HEK293 (cell line): ENCODE results near the gene NENF.

ENCODE experiments used
- CTCF ChIA-PET: fragments of 350-600 bp; formaldehyde crosslinking; extraction: SDS; loops from one replicate; lab custom pipeline; 2021; ENCODE audit warnings: antibody characterized with exemption; lab: Yijun Ruan, JAX
- POLR2A ChIA-PET: fragments of 300-600 bp; formaldehyde crosslinking; extraction: SDS; loops from one replicate; lab custom pipeline; 2020; ENCODE audit warnings: antibody characterized with exemption, inconsistent platforms; lab: Yijun Ruan, JAX
- H3K27ac ChIP-seq: fragments of 200-500 bp; sonication (Bioruptor generic); 2 replicates; pipeline ENCODE4 v1.5.1; 2014; ENCODE audit warnings: low read depth, low read length, control low read depth, inconsistent platforms; ENCODE audit errors: extremely low read depth
- H3K36me3 ChIP-seq, 2 experiments: fragments of 200-500 bp in 1 of 2; sonication (Bioruptor generic) in 1 of 2; 1 replicate in 1 of 2; 2 replicates in 1 of 2; pipeline ENCODE4 v1.5.1; 2014 to 2017; ENCODE audit warnings: inconsistent platforms in 2 of 2, low read length in 2 of 2; ENCODE audit not compliant: control insufficient read depth in 2 of 2, insufficient read depth in 1 of 2
- H3K4me1 ChIP-seq: fragments of 200-500 bp; sonication (Bioruptor generic); 2 replicates; pipeline ENCODE4 v1.5.1; 2014; ENCODE audit warnings: mild to moderate bottlenecking, low read length, inconsistent platforms; ENCODE audit not compliant: control insufficient read depth, insufficient read depth
- H3K4me3 ChIP-seq: 2 replicates; pipeline ENCODE4 v1.5.1; 2011; ENCODE audit warnings: low read depth, mild to moderate bottlenecking, control low read depth, low read length, moderate library complexity
- H3K9me3 ChIP-seq: fragments of 200-500 bp; sonication (Bioruptor generic); 2 replicates; pipeline ENCODE4 v1.5.1; 2014; ENCODE audit warnings: low read depth, low read length, inconsistent platforms; ENCODE audit not compliant: control insufficient read depth, insufficient read depth
- REPIN1 ChIP-seq: fragments of 450-650 bp; formaldehyde crosslinking; IDR thresholded peaks from 2 replicates; pipeline ENCODE4 v1.5.1; 2017; ENCODE audit warnings: missing biosample characterization, missing genetic modification characterization, low read depth
- ZNF146 ChIP-seq: fragments of 450-650 bp; formaldehyde crosslinking; IDR thresholded peaks from 2 replicates; pipeline ENCODE4 v1.5.1; 2016; ENCODE audit warnings: missing biosample characterization, missing genetic modification characterization
- ZNF157 ChIP-seq: fragments of 450-650 bp; formaldehyde crosslinking; IDR thresholded peaks from 2 replicates; pipeline ENCODE4 v1.5.1; 2016; ENCODE audit warnings: missing biosample characterization, missing genetic modification characterization
- ZNF350 ChIP-seq: fragments of 450-650 bp; formaldehyde crosslinking; IDR thresholded peaks from 2 replicates; pipeline ENCODE4 v1.5.0; 2017; ENCODE audit warnings: missing biosample characterization, mild to moderate bottlenecking, missing genetic modification characterization
- ZNF423 ChIP-seq: fragments of 450-650 bp; formaldehyde crosslinking; IDR thresholded peaks from 2 replicates; pipeline ENCODE4 v1.5.1; 2016; ENCODE audit warnings: missing biosample characterization, missing genetic modification characterization
- ZNF544 ChIP-seq: fragments of 450-650 bp; formaldehyde crosslinking; IDR thresholded peaks from 2 replicates; pipeline ENCODE4 v1.5.0; 2017; ENCODE audit warnings: missing biosample characterization, missing genetic modification characterization
- ZNF707 ChIP-seq: fragments of 450-650 bp; formaldehyde crosslinking; IDR thresholded peaks from 2 replicates; pipeline ENCODE4 v1.5.1; 2016; ENCODE audit warnings: missing biosample characterization, missing genetic modification characterization
- ZSCAN30 ChIP-seq: fragments of 450-650 bp; IDR thresholded peaks from 2 replicates; pipeline ENCODE4 v1.5.1; 2018; ENCODE audit warnings: missing biosample characterization, mild to moderate bottlenecking, missing genetic modification characterization, moderate library complexity
- TF ChIP-seq, protein P1 (sequence below): fragments of 450-650 bp; formaldehyde crosslinking; IDR thresholded peaks from 2 replicates; pipeline ENCODE4 v1.5.1; 2016; ENCODE audit warnings: missing biosample characterization, missing genetic modification characterization
- TF ChIP-seq, protein P2 (sequence below): fragments of 450-650 bp; formaldehyde crosslinking; IDR thresholded peaks from 2 replicates; pipeline ENCODE4 v1.5.1; 2017; ENCODE audit warnings: missing biosample characterization, missing genetic modification characterization
- TF ChIP-seq, protein P3 (sequence below): fragments of 450-650 bp; formaldehyde crosslinking; IDR thresholded peaks from 2 replicates; pipeline ENCODE4 v1.5.1; 2017; ENCODE audit warnings: missing biosample characterization, missing genetic modification characterization
- TF ChIP-seq, protein P4 (sequence below): fragments of 450-650 bp; formaldehyde crosslinking; IDR thresholded peaks from 2 replicates; pipeline ENCODE4 v1.5.1; 2016; ENCODE audit warnings: missing biosample characterization, missing genetic modification characterization

Gene NENF

DNA sequence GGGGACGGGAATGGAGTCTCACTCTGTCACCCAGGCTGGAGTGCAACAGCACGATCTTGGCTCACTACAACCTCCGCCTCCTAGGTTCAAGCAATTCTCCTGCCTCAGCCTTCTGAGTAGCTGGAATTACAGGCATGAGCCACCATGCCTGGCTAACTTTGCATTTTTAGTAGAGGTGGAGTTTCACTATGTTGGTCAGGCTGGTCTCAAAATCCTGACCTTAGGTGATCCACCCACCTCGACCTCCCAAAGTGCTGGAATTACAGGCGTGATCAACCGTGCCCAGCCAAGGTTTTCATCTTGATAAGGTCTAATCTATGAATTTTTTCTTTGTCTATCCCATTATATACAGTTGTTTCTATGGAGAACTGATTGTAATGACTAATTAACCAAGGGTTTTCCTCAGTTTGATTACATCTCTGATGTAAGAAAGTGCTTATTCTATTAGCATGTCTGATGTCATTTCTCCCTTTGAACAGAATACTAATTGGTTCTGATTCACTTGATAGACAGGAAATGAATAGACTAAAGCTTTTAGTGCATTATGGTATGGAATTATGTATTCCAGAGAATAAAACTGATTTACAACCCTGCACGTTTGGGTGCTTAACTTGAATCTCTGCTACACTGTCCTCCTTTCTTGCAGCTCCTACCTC, 29.9 kb upstream of the NENF start (continued):
- TF ChIP-seq, protein P1, sequence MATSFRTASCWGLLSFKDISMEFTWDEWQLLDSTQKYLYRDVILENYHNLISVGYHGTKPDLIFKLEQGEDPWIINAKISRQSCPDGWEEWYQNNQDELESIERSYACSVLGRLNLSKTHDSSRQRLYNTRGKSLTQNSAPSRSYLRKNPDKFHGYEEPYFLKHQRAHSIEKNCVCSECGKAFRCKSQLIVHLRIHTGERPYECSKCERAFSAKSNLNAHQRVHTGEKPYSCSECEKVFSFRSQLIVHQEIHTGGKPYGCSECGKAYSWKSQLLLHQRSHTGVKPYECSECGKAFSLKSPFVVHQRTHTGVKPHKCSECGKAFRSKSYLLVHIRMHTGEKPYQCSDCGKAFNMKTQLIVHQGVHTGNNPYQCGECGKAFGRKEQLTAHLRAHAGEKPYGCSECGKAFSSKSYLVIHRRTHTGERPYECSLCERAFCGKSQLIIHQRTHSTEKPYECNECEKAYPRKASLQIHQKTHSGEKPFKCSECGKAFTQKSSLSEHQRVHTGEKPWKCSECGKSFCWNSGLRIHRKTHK = no peak
- TF ChIP-seq ZNF707 (no peak), ZNF350 (tag by site-specific recombination) (no peak), ZNF146 (tag by site-specific recombination) (no peak)
- TF ChIP-seq, protein P2, sequence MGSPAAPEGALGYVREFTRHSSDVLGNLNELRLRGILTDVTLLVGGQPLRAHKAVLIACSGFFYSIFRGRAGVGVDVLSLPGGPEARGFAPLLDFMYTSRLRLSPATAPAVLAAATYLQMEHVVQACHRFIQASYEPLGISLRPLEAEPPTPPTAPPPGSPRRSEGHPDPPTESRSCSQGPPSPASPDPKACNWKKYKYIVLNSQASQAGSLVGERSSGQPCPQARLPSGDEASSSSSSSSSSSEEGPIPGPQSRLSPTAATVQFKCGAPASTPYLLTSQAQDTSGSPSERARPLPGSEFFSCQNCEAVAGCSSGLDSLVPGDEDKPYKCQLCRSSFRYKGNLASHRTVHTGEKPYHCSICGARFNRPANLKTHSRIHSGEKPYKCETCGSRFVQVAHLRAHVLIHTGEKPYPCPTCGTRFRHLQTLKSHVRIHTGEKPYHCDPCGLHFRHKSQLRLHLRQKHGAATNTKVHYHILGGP (tag by site-specific recombination) = no peak

DNA sequence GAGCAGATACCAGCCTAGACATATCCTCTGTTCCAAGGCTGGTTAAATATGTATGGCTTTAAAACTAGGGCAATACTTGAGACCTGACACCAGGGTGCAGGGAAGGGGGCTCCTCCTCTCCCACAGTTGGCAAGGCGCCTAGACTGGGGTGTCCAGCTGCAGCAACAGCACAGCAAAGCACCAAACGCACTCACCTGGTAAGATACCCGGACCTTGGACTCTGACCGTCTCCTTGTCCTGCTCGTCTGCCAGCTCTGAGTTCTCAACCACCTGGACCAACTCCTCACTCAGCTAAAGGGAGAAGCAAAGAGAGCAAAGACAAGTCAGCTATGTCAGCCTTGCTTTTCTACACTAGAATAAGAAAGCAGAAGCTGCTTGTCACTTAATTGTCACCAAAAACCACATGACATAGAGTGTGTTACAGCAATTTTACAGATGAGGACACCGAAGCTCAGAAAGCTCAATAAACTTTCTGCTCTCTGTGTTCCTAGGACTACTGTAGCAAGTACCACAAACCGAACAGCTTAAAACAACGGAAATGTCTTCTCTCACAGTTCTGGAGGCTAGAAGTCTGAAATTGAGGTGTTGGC, 22.4 kb upstream of the NENF start:
- no peaks in the 10 kb centered on the region for H3K4me1 ChIP-seq
- no peak overlapping the region for H3K4me3 ChIP-seq
- CTCF ChIA-PET = interaction anchor here (0.7 kb wide), 1 partner anchor 97 kb away, joined by 3 read pairs; no protein-coding TSS in a partner anchor
- POLR2A ChIA-PET = no interaction called here
- H3K36me3 ChIP-seq = peaks cover 26 to 61% of the 10 kb centered on the region in 2 experiments
- TF ChIP-seq, protein P3, sequence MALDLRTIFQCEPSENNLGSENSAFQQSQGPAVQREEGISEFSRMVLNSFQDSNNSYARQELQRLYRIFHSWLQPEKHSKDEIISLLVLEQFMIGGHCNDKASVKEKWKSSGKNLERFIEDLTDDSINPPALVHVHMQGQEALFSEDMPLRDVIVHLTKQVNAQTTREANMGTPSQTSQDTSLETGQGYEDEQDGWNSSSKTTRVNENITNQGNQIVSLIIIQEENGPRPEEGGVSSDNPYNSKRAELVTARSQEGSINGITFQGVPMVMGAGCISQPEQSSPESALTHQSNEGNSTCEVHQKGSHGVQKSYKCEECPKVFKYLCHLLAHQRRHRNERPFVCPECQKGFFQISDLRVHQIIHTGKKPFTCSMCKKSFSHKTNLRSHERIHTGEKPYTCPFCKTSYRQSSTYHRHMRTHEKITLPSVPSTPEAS (tag by site-specific recombination) = no peak
- TF ChIP-seq ZNF157 (no peak), REPIN1 (no peak), ZNF544 (tag by site-specific recombination) (no peak), ZSCAN30 (no peak)
- TF ChIP-seq, protein P4, sequence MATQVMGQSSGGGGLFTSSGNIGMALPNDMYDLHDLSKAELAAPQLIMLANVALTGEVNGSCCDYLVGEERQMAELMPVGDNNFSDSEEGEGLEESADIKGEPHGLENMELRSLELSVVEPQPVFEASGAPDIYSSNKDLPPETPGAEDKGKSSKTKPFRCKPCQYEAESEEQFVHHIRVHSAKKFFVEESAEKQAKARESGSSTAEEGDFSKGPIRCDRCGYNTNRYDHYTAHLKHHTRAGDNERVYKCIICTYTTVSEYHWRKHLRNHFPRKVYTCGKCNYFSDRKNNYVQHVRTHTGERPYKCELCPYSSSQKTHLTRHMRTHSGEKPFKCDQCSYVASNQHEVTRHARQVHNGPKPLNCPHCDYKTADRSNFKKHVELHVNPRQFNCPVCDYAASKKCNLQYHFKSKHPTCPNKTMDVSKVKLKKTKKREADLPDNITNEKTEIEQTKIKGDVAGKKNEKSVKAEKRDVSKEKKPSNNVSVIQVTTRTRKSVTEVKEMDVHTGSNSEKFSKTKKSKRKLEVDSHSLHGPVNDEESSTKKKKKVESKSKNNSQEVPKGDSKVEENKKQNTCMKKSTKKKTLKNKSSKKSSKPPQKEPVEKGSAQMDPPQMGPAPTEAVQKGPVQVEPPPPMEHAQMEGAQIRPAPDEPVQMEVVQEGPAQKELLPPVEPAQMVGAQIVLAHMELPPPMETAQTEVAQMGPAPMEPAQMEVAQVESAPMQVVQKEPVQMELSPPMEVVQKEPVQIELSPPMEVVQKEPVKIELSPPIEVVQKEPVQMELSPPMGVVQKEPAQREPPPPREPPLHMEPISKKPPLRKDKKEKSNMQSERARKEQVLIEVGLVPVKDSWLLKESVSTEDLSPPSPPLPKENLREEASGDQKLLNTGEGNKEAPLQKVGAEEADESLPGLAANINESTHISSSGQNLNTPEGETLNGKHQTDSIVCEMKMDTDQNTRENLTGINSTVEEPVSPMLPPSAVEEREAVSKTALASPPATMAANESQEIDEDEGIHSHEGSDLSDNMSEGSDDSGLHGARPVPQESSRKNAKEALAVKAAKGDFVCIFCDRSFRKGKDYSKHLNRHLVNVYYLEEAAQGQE (tag by site-specific recombination) = no peak
- H3K9me3 ChIP-seq = no peaks in the 10 kb centered on the region
- no peak overlapping the region for H3K27ac ChIP-seq

DNA sequence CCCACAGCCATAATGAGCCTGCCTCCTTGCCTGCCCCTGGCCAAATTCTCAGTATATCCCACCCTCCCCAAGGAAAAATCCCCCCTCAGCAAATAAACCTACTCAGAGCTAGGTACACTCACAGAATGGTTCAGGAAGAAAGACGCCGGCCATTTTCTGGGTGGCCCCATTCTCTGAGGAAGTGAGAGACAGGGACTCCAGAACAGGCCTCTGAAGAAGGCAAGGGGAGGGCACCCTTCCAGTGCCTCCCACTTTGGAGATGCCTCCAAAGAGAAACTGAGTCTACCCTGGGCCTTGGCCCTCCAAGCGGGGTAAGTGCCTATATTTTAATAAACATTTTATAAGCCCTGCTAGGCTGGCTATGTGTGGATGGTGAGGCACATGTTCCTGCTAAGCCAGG, 20.3 kb upstream of the NENF start:
- POLR2A ChIA-PET = no interaction called here

More for the DNA sequence above, 20.3 kb upstream of the NENF start:
- CTCF ChIA-PET = interaction anchor here (0.6 to 1.0 kb wide), 2 partner anchors 42 to 44 kb away, joined by 3 to 4 read pairs; no protein-coding TSS in a partner anchor
- Histone ChIP-seq H3K4me3 (no peak overlapping the region), H3K27ac (no peak overlapping the region), H3K9me3 (no peaks in the 10 kb centered on the region), H3K36me3 (peaks cover 14 to 43% of the 10 kb centered on the region in 2 experiments), H3K4me1 (no peaks in the 10 kb centered on the region)
- TF ChIP-seq ZNF423 (tag by site-specific recombination) = no peak
